Measurements from ENCODE around the gene PM20D1. TPM values are rescaled to one million over a fixed set of nuclear protein-coding genes. Genes with fewer than 3 reads are reported as not detected.
"Not testable (repeated sequence)": the region's sequence is repeated elsewhere in the genome, so short reads cannot be mapped to it uniquely, and the experiment has no call there.

The PM20D1 gene
- total RNA-seq (2021; fragmentation: NEBNext Ultra II Directional; extraction: Animal tissue kit (Norgen Biotek cat#: 25700)): not detected
- long read RNA-seq: 0 reads

GRCh38 chr1:205849619-205850355 lies at the start of gene PM20D1:
PM20D1 (minus strand) TSS chr1:205850132; CDS start chr1:205850072, 60 bp downstream.
- peaks cover 36% of the 10 kb centered on the region for H3K27me3 Mint-ChIP-seq (ENCODE audit: insufficient read depth)
- peaks cover 4% of the 10 kb centered on the region; the same call in 1 of the 2 replicates for H3K9me3 Mint-ChIP-seq
- H3K4me1 Mint-ChIP-seq (ENCODE audit: low read depth): no peaks in the 10 kb centered on the region
- peak within 1 kb of the TSS; percentile 68; the same call in 1 of the 2 replicates for H3K4me3 Mint-ChIP-seq
- H3K27ac Mint-ChIP-seq: no peak within 1 kb of the TSS
- no peaks in the 10 kb centered on the region; the same call in 1 of the 2 replicates for H3K36me3 Mint-ChIP-seq (ENCODE audit: low read depth)
- DNase-seq: no peak
- TF ChIP-seq CTCF (IDR thresholded peaks at IDR 0.05): no peak

- Mint-ChIP-seq H3K36me3 (ENCODE audit: low read depth) (peaks cover 13% of the 10 kb centered on the region), H3K9me3 (peaks cover 10% of the 10 kb centered on the region), H3K4me3 (no peak overlapping the region), H3K27me3 (ENCODE audit: insufficient read depth) (peaks cover 10% of the 10 kb centered on the region; the same call in 1 of the 2 replicates), H3K4me1 (ENCODE audit: low read depth) (no peaks in the 10 kb centered on the region), H3K27ac (no peak overlapping the region)
- DNase-seq: no peak
- TF ChIP-seq CTCF (IDR thresholded peaks at IDR 0.05): no peak
These were observed 46.4 kb upstream of the PM20D1 start for GRCh38 chr1:205896351-205896750.

- DNase-seq; H3K4me3 Mint-ChIP-seq; H3K4me1 Mint-ChIP-seq (ENCODE audit: low read depth); H3K27ac Mint-ChIP-seq; H3K27me3 Mint-ChIP-seq (ENCODE audit: insufficient read depth): not testable (repeated sequence)
- H3K36me3 Mint-ChIP-seq (ENCODE audit: low read depth): peaks cover 13% of the 10 kb centered on the region
- peaks cover 10% of the 10 kb centered on the region for H3K9me3 Mint-ChIP-seq
These were observed 44.2 kb upstream of the PM20D1 start for GRCh38 chr1:205894119-205894518.

- peak overlapping the region; percentile 34; the same call in 1 of the 2 replicates for H3K27ac Mint-ChIP-seq
- H3K4me3 Mint-ChIP-seq; DNase-seq; H3K27me3 Mint-ChIP-seq (ENCODE audit: insufficient read depth); H3K4me1 Mint-ChIP-seq (ENCODE audit: low read depth): not testable (repeated sequence)
- H3K36me3 Mint-ChIP-seq (ENCODE audit: low read depth): peaks cover 13% of the 10 kb centered on the region
- H3K9me3 Mint-ChIP-seq: peaks cover 10% of the 10 kb centered on the region
These were observed 42.2 kb upstream of the PM20D1 start for GRCh38 chr1:205892175-205892574.

- H3K36me3 Mint-ChIP-seq (ENCODE audit: low read depth); H3K27me3 Mint-ChIP-seq (ENCODE audit: insufficient read depth); H3K4me1 Mint-ChIP-seq (ENCODE audit: low read depth); H3K9me3 Mint-ChIP-seq: not testable (repeated sequence)
- Mint-ChIP-seq H3K27ac (peak overlapping the region; percentile 34; the same call in 1 of the 2 replicates), H3K4me3 (0 out of 2 replicates have a peak overlapping the region, but pooled peaks have one; percentile 12)
- DNase-seq: peak; percentile 60
These were observed 41.5 kb upstream of the PM20D1 start for GRCh38 chr1:205891481-205891880.

- not testable (repeated sequence) for H3K27me3 Mint-ChIP-seq (ENCODE audit: insufficient read depth); DNase-seq; H3K4me1 Mint-ChIP-seq (ENCODE audit: low read depth); H3K36me3 Mint-ChIP-seq (ENCODE audit: low read depth); H3K9me3 Mint-ChIP-seq
- H3K4me3 Mint-ChIP-seq: 0 out of 2 replicates have a peak overlapping the region, but pooled peaks have one; percentile 4
- peak overlapping the region; percentile 45 for H3K27ac Mint-ChIP-seq
These were observed 40.7 kb upstream of the PM20D1 start for GRCh38 chr1:205890631-205891030.

- not testable (repeated sequence) for H3K9me3 Mint-ChIP-seq; H3K36me3 Mint-ChIP-seq (ENCODE audit: low read depth); H3K4me1 Mint-ChIP-seq (ENCODE audit: low read depth); H3K27me3 Mint-ChIP-seq (ENCODE audit: insufficient read depth)
- peak; percentile 80 for DNase-seq
- Mint-ChIP-seq H3K27ac (peak overlapping the region; percentile 76), H3K4me3 (peak overlapping the region; percentile 72)
These were observed 39.8 kb upstream of the PM20D1 start for GRCh38 chr1:205889706-205890105.

- H3K27ac Mint-ChIP-seq: peak overlapping the region; percentile 76
- not testable (repeated sequence) for H3K9me3 Mint-ChIP-seq; DNase-seq; H3K4me1 Mint-ChIP-seq (ENCODE audit: low read depth); H3K27me3 Mint-ChIP-seq (ENCODE audit: insufficient read depth); H3K36me3 Mint-ChIP-seq (ENCODE audit: low read depth)
- H3K4me3 Mint-ChIP-seq: peak overlapping the region; percentile 72
These were observed 39.1 kb upstream of the PM20D1 start for GRCh38 chr1:205889006-205889405.

All from HFFc6 (cell line).